Left cardiac atrium (tissue), 4 donors: ENCODE results near the gene MFSD11. TPM values are rescaled to one million over a fixed set of nuclear protein-coding genes. Genes with fewer than 3 reads are reported as not detected.
A peak's percentile ranks its signal among the peaks of the same experiment; 100 is the strongest.
"Not testable (repeated sequence)": the region's sequence is repeated elsewhere in the genome, so short reads cannot be mapped to it uniquely, and the experiment has no call there.

Source experiments
- ATAC-seq, 2 donors: fragments of 200-7000 bp; cut with Tn5 transposase; one replicate each; pipeline ENCODE4 v1.9.1; 2020; ENCODE audit warnings: mild to moderate bottlenecking in 2 of 2, moderate library complexity in 2 of 2
- DNase-seq: peaks from one replicate; pipeline ENCODE4 v3.0.0-alpha.2; 2020
- intact Hi-C, 2 donors: fragments of 100-400 bp; cut with DNase I; formaldehyde crosslinking; loops; one replicate each; pipeline versions ENCODE4 v1.14.1 to v1.15.1; 2022 to 2023
- total RNA-seq, 2 donors: library from RNA; stranded (reverse); fragmentation: NEBNext Ultra II Directional; extraction: Animal tissue kit (Norgen Biotek cat#: 25700); gene quantifications; one replicate each; pipeline ENCODE4 v1.2.1, GENCODE V29; 2021
- donor health status: DM: no; HTN: yes; CAD: no.
- donor health status: DM: no; HTN: yes; CAD: no; lungs with severe emphysema.
- donor health status: DM: yes; HTN: yes; CAD: no.
- donor health status: Dilated cardiomyopathy.

The MFSD11 gene
- total RNA-seq, 2 donors from 2014 or later: 23.0 to 28.0 TPM

GRCh38 chr17:76706817-76707216 lies 31.1 kb upstream of the MFSD11 start:
- intact Hi-C loops: no loop called here
- ATAC-seq (no peak), DNase-seq (no peak)

DNA sequence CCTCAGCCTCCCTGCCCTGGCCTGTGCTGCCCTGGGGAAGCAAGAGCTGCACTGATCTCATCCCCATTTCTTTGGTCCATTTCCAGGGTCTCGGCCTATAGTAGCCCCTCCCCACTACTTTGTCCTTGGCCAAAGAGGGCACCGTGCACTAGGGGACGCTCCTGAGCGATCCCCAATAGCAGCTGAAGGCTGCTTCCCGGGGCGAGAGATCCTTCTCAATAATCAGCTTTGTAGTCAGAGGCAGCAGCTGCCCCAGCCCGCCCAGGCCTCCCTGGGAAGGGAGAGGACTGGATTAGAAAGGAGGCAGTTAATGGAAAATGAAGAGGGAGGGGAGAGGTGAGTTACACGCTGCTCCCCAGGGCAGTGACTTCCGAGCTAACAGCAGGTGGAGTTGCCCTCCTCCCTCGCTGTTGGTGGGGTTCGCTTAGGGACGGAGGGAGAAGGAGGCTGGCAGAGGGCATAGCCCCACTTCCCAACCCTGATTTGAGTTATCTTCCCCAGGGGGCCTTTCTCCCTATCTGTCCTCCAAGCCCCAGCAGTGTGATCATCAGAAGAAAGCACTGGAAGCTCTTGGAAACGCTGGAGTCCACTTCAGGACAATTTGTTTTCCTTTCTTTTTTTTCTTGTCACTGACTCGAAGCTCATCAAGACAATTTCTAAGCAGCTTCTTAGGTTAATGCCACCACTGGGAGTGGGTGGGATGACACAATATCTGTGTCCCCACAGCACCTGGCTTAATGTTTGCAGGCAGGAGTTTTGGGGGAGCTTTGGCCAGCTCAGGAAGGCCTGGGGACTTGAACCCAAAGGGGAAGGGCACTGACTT lies 29.7 kb upstream of the MFSD11 start:
- ATAC-seq (peak; percentile 1 to 5), DNase-seq (peak; percentile 51)
- intact Hi-C loops: no loop called here

- ATAC-seq: peak; percentile 77 to 82
- DNase-seq: peak; percentile 89
- intact Hi-C loops: no loop called here
Observed at GRCh38 chr17:76709077-76709950, 28.6 kb upstream of the MFSD11 start.

DNA sequence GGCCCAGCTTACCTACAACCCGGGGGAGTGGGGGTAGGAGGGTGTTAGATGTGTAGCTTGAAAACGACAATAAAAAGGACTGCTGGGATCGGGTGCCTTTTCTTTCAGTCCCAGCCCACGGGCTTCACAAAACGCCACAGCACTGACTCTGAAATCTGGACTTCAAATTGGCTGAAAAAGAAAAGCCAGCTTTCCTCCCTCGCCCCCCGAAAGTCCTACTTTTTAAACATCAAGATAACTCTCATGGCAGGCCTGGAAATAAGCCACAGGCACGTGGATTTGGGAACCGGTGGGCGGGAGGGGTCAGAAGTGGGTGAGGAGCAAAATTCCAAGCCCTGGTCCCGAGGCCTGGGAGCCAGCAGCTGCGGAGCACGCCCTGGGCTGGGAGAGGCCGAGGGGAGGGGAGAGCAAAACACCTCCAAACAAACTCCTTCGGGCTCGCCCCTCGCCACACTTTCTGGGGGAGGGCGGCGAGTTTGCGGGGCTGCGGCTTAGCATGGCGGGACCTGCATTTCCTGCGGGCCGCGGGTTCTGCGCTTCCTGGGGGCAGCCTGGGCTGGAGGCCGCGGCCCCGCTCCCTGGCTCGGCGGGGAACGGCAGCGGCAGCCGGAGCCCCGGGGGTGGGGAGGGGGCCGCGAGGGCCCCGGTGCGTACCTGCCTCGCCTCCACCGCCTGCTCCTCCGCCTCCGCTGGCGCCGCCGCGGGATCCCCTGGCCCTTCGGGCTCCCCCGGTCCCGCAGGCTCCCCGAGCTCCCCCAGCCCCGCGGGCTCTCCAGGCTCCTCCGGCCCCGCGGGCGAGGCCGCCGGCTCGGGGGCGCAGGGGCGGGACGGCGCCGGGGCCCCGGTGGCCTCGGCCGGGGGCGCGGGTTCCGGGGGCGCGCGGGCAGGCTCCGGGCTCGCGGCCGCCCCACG lies 27.7 kb upstream of the MFSD11 start:
- not testable (repeated sequence) for DNase-seq
- intact Hi-C loops: loop anchor here in 1 of 2 donors (10.0 kb wide), 1 partner anchor 155 kb away; no protein-coding TSS in a partner anchor
- ATAC-seq: peak; percentile 10 to 12

GRCh38 chr17:76710863-76711611 lies 26.9 kb upstream of the MFSD11 start, which contains the start of gene MXRA7:
Gene MXRA7 (minus strand): TSS chr17:76710965. CDS start chr17:76710946, 19 bp downstream.
- intact Hi-C loops: loop anchor here in 1 of 2 donors (10.0 kb wide), 1 partner anchor 156 kb away; no protein-coding TSS in a partner anchor
- DNase-seq (peak; percentile 80), ATAC-seq (peak; percentile 67 to 72)

- DNase-seq, ATAC-seq: not testable (repeated sequence)
- intact Hi-C loops: loop anchor here in 1 of 2 donors (10.0 kb wide), 1 partner anchor 158 kb away; no protein-coding TSS in a partner anchor
Observed at GRCh38 chr17:76712321-76712720, 25.6 kb upstream of the MFSD11 start.

DNA sequence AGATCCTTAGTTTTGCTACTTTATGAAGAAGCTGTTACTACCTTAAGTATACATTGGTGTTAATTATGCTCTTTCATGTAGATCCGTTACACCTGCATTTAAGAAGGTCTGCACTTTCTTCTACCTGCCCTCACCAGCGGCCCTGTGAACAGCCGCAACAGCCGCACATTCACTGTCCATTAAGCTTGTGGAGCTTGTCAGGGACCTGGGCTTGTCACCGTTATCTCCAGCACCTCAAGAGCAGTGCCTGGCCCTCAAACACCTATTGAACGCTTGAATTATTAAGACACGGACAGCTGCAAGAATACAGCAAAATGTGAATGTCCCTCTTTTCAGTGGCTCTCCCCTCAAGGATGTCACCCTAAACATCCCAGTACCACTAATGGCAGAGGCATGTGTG lies 24.2 kb upstream of the MFSD11 start:
- intact Hi-C loops: loop anchor here in 1 of 2 donors (10.0 kb wide), 1 partner anchor 159 kb away; no protein-coding TSS in a partner anchor
- no peak for ATAC-seq

GRCh38 chr17:76714336-76714735 lies 23.6 kb upstream of the MFSD11 start:
- intact Hi-C loops: loop anchor here in 1 of 2 donors (10.0 kb wide), 1 partner anchor 160 kb away; no protein-coding TSS in a partner anchor
- no peak for DNase-seq
- no peak for ATAC-seq

More for the DNA sequence above, 24.2 kb upstream of the MFSD11 start:
- DNase-seq: no peak

GRCh38 chr17:76714822-76715495 lies 23.0 kb upstream of the MFSD11 start:
- DNase-seq: peak; percentile 75
- ATAC-seq: peak in 1 of 2 donors; percentile 14
- intact Hi-C loops: loop anchor here in 1 of 2 donors (5.0 to 10.0 kb wide), 2 partner anchors 33 to 160 kb away; no protein-coding TSS in a partner anchor

- intact Hi-C loops: loop anchor here in 1 of 2 donors (5.0 to 10.0 kb wide), 2 partner anchors 33 to 161 kb away; no protein-coding TSS in a partner anchor
- ATAC-seq (no peak), DNase-seq (no peak)
Observed at GRCh38 chr17:76715496-76715830, 22.5 kb upstream of the MFSD11 start.

- peak; percentile 75 to 80 for ATAC-seq
- intact Hi-C loops: loop anchor here in 1 of 2 donors (5.0 to 10.0 kb wide), 2 partner anchors 34 to 161 kb away; no protein-coding TSS in a partner anchor
- DNase-seq: peak; percentile 78
Observed at GRCh38 chr17:76716146-76716838, 21.6 kb upstream of the MFSD11 start.

DNA sequence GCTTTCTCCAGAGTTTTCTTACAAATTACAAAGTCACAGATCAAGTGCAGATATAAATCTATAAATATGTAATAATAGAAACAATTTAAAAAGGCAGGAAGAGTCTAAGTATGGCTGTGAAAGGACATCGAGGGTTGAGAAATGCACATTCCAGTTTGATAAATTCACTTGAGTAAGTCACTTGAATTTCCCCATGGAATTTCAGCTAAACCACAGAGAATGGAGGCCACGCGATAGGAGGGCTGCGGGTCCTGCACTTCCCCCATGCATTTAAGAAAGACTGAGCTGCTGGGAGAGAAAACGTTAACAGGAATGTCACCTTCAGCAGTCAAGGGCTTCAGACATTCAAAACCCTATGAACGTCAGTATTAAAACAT lies 21.1 kb upstream of the MFSD11 start:
- intact Hi-C loops: loop anchor here in 1 of 2 donors (5.0 to 10.0 kb wide), 2 partner anchors 35 to 162 kb away; no protein-coding TSS in a partner anchor
- ATAC-seq: peak in 1 of 2 donors; percentile 27
- DNase-seq: no peak

- no peak for ATAC-seq
- no peak for DNase-seq
- intact Hi-C loops: loop anchor here in 1 of 2 donors (5.0 to 10.0 kb wide), 2 partner anchors 36 to 164 kb away; no protein-coding TSS in a partner anchor
Observed at GRCh38 chr17:76718516-76718915, 19.4 kb upstream of the MFSD11 start.

GRCh38 chr17:76720211-76720610 lies 17.7 kb upstream of the MFSD11 start:
- ATAC-seq (no peak), DNase-seq (no peak)
- intact Hi-C loops: no loop called here

- ATAC-seq (no peak), DNase-seq (no peak)
- intact Hi-C loops: no loop called here
Observed at GRCh38 chr17:76720941-76721340, 17.0 kb upstream of the MFSD11 start.

- intact Hi-C loops: no loop called here
- ATAC-seq (no peak), DNase-seq (no peak)
Observed at GRCh38 chr17:76721463-76721862, 16.5 kb upstream of the MFSD11 start.
